IPS-20b (cell line): Measurements from ENCODE around the gene TCEA3.

ENCODE experiments used
- H3K27ac ChIP-seq: one replicate; pipeline ENCODE4 v1.5.1; 2013; ENCODE audit warnings: low read length
- H3K27me3 ChIP-seq: 2 replicates; pipeline ENCODE4 v1.6.1; 2013; ENCODE audit warnings: mild to moderate bottlenecking, low read length, inconsistent platforms; ENCODE audit not compliant: insufficient read depth
- H3K36me3 ChIP-seq: 2 replicates; pipeline ENCODE4 v1.6.1; 2013; ENCODE audit warnings: low read depth, mild to moderate bottlenecking, inconsistent platforms, low read length, moderate library complexity; ENCODE audit not compliant: insufficient read depth
- H3K4me1 ChIP-seq: 2 replicates; pipeline ENCODE4 v1.6.1; 2013; ENCODE audit warnings: mild to moderate bottlenecking, control low read depth, inconsistent platforms, low read length, moderate library complexity; ENCODE audit not compliant: insufficient read depth
- H3K4me3 ChIP-seq: 2 replicates; pipeline ENCODE4 v1.5.1; 2013; ENCODE audit warnings: mild to moderate bottlenecking, low read length, inconsistent platforms
- H3K9ac ChIP-seq: 2 replicates; pipeline ENCODE4 v1.6.1; 2013; ENCODE audit warnings: low read depth, mild to moderate bottlenecking, inconsistent platforms, low read length, moderate library complexity
- H3K9me3 ChIP-seq: 2 replicates; pipeline ENCODE4 v1.6.1; 2013; ENCODE audit warnings: mild to moderate bottlenecking, low read depth, low read length, inconsistent platforms; ENCODE audit not compliant: insufficient read depth

The TCEA3 gene

GRCh38 chr1:23424293-23425192, at the start of gene TCEA3:
Gene TCEA3, minus strand, starts transcription at chr1:23424748. Its CDS starts 115 bp downstream, at chr1:23424633.
- Histone ChIP-seq H3K4me3 (peak within 1 kb of the TSS; percentile 51), H3K27me3 (peaks cover 97% of the 10 kb centered on the region), H3K9ac (no peak within 1 kb of the TSS), H3K4me1 (peaks cover 4% of the 10 kb centered on the region; the same call in 1 of the 2 replicates), H3K9me3 (no peaks in the 10 kb centered on the region), H3K27ac (no peak within 1 kb of the TSS), H3K36me3 (peaks cover 13% of the 10 kb centered on the region)

- H3K9me3 ChIP-seq, result no peaks in the 10 kb centered on the region
- H3K4me1 ChIP-seq, result no peaks in the 10 kb centered on the region
- H3K4me3 ChIP-seq, result no peak overlapping the region
- no peak overlapping the region for H3K9ac ChIP-seq
- no peaks in the 10 kb centered on the region for H3K27me3 ChIP-seq
- H3K27ac ChIP-seq, result no peak overlapping the region
- H3K36me3 ChIP-seq, result no peaks in the 10 kb centered on the region
These were observed 48.7 kb upstream of the TCEA3 start for GRCh38 chr1:23473037-23473800.

GRCh38 chr1:23472351-23473036, 47.9 kb upstream of the TCEA3 start:
- H3K9me3 ChIP-seq, result no peaks in the 10 kb centered on the region
- no peaks in the 10 kb centered on the region for H3K36me3 ChIP-seq
- H3K4me3 ChIP-seq, result no peak overlapping the region
- no peak overlapping the region for H3K27ac ChIP-seq
- H3K4me1 ChIP-seq, result no peaks in the 10 kb centered on the region
- no peak overlapping the region for H3K9ac ChIP-seq
- H3K27me3 ChIP-seq, result no peaks in the 10 kb centered on the region

DNA sequence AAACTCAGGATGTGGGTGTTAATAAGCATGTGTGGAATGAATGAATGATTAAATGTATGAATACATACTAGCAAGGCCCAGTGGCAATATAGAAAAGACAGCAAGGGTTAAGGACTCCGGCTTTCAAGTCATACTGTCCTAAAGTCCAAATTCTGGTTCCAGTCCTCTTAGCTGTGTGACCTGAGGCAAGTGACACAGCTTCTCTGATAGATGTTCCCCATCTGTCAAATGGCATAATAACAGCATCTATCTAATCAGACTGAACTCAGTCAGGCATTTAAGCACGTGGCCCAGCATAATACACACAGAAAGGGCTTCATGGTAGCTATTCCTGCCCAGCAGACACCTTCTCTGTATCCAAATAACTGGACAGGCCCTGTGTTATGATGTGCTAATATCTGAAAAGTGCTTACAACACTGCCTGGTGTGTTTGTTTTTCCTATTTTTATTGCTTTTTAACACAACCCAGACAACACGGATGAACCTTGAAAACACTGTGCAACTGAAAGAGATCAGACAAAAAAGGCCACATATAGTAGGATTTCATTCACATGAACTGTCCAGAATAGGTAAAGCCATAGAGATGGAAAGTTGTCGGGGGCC, 47.0 kb upstream of the TCEA3 start:
- H3K9ac ChIP-seq, result no peak overlapping the region
- no peak overlapping the region for H3K27ac ChIP-seq
- no peak overlapping the region for H3K4me3 ChIP-seq
- no peaks in the 10 kb centered on the region for H3K36me3 ChIP-seq
- no peaks in the 10 kb centered on the region for H3K27me3 ChIP-seq
- no peaks in the 10 kb centered on the region for H3K9me3 ChIP-seq
- no peaks in the 10 kb centered on the region for H3K4me1 ChIP-seq

- Histone ChIP-seq H3K27ac (no peak overlapping the region), H3K9ac (no peak overlapping the region), H3K27me3 (no peaks in the 10 kb centered on the region), H3K4me1 (no peaks in the 10 kb centered on the region), H3K4me3 (no peak overlapping the region), H3K9me3 (no peaks in the 10 kb centered on the region), H3K36me3 (no peaks in the 10 kb centered on the region)
These were observed 45.9 kb upstream of the TCEA3 start for GRCh38 chr1:23470282-23471070.

GRCh38 chr1:23469372-23469982, 44.9 kb upstream of the TCEA3 start:
- H3K27me3 ChIP-seq, result no peaks in the 10 kb centered on the region
- H3K4me3 ChIP-seq, result no peak overlapping the region
- H3K27ac ChIP-seq, result no peak overlapping the region
- no peaks in the 10 kb centered on the region for H3K9me3 ChIP-seq
- H3K4me1 ChIP-seq, result no peaks in the 10 kb centered on the region
- no peak overlapping the region for H3K9ac ChIP-seq
- H3K36me3 ChIP-seq, result no peaks in the 10 kb centered on the region

DNA sequence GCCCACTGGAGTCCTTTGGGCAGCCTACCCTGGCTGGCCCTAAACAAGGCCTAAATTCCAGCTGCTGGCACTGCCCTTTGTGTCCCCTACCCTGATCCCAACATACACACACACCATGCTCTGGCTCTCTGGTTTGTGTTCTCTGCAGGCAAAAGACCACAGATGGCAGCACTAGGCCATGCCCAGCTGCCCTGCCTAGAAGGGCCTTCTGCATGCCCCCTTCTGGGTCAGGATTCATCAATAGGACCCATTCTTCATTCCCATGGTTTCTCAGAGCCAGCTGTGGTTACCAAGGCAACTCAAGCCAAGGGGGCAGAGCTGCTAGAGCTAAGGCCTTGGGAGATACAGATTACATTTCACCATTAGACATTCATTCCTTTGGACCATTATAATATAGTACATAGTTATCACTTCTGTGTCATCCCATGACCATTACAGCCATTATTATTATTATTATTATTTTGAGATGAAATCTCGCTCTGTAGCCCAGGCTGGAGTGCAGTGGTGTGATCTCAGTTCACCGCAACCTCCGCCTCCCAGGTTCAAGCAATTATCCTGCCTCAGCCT, 42.0 kb upstream of the TCEA3 start:
- Histone ChIP-seq H3K27me3 (no peaks in the 10 kb centered on the region), H3K4me1 (no peaks in the 10 kb centered on the region), H3K36me3 (no peaks in the 10 kb centered on the region), H3K9me3 (no peaks in the 10 kb centered on the region), H3K27ac (no peak overlapping the region), H3K4me3 (no peak overlapping the region), H3K9ac (no peak overlapping the region)

DNA sequence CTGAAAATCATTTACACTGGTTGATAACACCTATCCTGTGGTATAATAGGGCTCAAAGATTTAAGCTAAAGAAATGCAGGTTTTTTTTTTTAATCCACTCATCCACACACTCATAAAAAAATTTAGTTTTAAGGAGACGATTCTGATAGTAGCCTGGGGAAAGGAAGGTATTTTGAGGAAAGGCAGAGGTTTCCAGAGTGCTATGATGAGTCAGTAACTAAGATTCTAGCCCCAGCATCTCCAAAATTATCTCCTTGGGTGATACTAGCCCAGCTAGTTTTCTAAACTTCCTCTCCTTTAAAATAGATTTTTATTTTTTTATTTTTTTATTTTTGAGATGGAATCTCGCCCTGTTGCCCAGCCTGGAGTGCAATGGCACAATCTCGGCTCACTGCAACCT, 38.7 kb upstream of the TCEA3 start:
- Histone ChIP-seq H3K27ac (no peak overlapping the region), H3K9me3 (no peaks in the 10 kb centered on the region), H3K36me3 (no peaks in the 10 kb centered on the region), H3K4me3 (no peak overlapping the region), H3K27me3 (no peaks in the 10 kb centered on the region), H3K9ac (no peak overlapping the region), H3K4me1 (no peaks in the 10 kb centered on the region; the same call in 1 of the 2 replicates)

GRCh38 chr1:23462766-23463165, 38.2 kb upstream of the TCEA3 start:
- H3K27me3 ChIP-seq, result no peaks in the 10 kb centered on the region
- no peaks in the 10 kb centered on the region for H3K36me3 ChIP-seq
- H3K9me3 ChIP-seq, result no peaks in the 10 kb centered on the region
- no peak overlapping the region for H3K4me3 ChIP-seq
- H3K4me1 ChIP-seq, result no peaks in the 10 kb centered on the region; the same call in 1 of the 2 replicates
- no peak overlapping the region for H3K9ac ChIP-seq
- H3K27ac ChIP-seq, result no peak overlapping the region

DNA sequence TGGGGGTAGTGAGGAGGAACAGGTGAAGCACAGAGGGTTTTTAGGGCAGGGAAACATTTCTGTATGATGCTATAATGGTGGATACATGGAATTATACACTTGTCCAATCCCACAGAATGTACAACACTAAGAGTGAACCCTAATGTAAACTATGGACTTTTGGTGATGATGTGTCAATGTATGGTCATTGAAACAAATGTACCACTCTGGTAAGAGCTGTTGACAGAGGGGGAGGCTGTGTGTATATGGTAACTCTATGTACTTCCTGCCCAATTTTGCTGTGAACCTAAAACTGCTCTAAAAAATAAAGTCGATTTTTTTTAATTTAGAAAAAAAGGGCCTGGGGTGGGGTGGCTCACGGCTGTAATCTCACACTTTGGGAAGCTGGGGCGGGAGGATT, 36.5 kb upstream of the TCEA3 start:
- Histone ChIP-seq H3K36me3 (no peaks in the 10 kb centered on the region), H3K27ac (no peak overlapping the region), H3K4me3 (no peak overlapping the region), H3K4me1 (no peaks in the 10 kb centered on the region; the same call in 1 of the 2 replicates), H3K27me3 (no peaks in the 10 kb centered on the region), H3K9ac (no peak overlapping the region), H3K9me3 (no peaks in the 10 kb centered on the region)
